VCaP (cell line): ENCODE results near the gene ZNF222.

Experiments
- H3K27ac ChIP-seq: fragments of 450-650 bp; 2 replicates; pipeline ENCODE4 v1.5.1; 2017
- TF ChIP-seq, protein P1 (sequence below): fragments of 450-650 bp; conservative IDR thresholded peaks from 2 replicates; pipeline ENCODE4 v1.5.1; 2017; ENCODE audit warnings: mild to moderate bottlenecking, moderate library complexity

The ZNF222 gene

DNA sequence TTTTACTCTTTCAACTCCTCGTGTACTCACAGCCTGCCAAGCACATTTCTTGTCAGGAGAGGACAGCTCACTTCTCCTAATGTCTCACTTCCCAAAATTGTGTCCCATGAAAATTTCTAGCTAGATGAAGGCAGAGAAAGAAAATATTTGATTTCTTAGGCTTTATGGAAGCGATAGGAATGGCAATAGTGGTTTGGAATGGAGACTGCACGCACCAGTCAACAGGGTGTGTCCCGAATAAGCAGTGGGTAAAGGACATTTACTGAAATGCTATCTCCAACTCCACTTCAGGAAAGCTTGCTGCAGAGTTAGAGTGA, 321 bp upstream of the ZNF222 start:
- TF ChIP-seq, protein P1, sequence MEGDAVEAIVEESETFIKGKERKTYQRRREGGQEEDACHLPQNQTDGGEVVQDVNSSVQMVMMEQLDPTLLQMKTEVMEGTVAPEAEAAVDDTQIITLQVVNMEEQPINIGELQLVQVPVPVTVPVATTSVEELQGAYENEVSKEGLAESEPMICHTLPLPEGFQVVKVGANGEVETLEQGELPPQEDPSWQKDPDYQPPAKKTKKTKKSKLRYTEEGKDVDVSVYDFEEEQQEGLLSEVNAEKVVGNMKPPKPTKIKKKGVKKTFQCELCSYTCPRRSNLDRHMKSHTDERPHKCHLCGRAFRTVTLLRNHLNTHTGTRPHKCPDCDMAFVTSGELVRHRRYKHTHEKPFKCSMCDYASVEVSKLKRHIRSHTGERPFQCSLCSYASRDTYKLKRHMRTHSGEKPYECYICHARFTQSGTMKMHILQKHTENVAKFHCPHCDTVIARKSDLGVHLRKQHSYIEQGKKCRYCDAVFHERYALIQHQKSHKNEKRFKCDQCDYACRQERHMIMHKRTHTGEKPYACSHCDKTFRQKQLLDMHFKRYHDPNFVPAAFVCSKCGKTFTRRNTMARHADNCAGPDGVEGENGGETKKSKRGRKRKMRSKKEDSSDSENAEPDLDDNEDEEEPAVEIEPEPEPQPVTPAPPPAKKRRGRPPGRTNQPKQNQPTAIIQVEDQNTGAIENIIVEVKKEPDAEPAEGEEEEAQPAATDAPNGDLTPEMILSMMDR: no peak
- peak overlapping the region; percentile 58 for H3K27ac ChIP-seq

DNA sequence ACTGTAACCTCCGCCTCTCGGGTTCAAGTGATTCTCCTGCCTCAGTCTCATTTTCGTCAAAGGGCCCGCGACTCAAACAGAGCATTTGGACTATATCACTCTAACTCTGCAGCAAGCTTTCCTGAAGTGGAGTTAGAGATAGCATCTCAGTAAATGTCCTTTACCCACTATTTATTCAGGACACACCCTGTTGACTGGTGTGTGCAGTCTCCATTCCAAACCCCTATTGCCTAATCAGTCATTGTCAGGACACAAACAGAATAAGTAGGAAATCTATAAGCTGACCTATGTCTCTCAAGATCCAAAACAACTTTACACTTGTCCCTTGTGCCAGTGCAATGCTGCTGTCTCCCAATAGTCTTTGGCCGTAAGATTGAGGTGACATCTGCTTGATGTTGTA, 1.4 kb downstream of the ZNF222 start:
- TF ChIP-seq, protein P1: no peak
- H3K27ac ChIP-seq: no peak overlapping the region

DNA sequence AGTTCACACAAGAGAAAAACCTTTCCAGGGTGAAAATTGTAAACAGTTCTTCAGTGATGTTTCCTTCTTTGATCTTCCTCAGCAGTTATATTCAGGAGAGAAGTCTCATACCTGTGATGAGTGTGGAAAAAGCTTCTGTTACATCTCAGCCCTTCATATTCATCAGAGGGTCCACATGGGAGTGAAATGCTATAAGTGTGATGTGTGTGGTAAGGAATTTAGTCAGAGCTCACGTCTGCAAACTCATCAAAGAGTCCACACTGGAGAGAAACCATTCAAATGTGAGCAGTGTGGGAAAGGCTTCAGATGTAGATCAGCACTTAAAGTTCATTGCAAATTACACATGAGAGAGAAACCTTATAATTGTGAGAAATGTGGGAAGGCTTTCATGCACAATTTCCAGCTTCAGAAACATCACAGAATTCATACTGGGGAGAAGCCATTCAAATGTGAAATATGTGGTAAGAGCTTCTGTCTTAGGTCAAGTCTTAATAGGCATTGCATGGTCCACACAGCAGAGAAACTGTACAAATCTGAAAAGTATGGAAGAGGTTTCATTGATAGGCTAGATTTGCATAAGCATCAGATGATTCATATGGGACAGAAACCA, 6.9 kb downstream of the ZNF222 start:
- TF ChIP-seq, protein P1: no peak

DNA sequence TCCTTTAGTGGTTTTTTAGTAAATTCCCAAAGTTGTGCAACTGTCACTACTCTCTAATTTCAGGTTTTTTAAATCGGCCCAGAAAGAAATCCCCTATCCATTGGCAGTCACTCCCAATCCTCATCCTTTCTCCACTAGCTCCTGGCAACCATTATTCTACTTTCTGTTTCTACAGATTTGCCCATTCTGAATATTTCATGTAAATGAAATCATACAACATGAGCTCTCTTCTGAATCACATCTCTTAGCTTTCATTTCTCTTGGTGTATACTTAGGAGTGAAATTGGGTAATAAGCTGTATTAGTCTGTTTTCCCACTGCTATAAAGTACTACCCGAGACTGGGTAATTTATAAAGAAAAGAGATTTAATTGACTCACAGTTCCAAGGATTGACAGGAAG, 17.0 kb downstream of the ZNF222 start:
- TF ChIP-seq, protein P1: no peak
- no peak overlapping the region for H3K27ac ChIP-seq

More for the DNA sequence above, 6.9 kb downstream of the ZNF222 start:
- no peak overlapping the region for H3K27ac ChIP-seq

DNA sequence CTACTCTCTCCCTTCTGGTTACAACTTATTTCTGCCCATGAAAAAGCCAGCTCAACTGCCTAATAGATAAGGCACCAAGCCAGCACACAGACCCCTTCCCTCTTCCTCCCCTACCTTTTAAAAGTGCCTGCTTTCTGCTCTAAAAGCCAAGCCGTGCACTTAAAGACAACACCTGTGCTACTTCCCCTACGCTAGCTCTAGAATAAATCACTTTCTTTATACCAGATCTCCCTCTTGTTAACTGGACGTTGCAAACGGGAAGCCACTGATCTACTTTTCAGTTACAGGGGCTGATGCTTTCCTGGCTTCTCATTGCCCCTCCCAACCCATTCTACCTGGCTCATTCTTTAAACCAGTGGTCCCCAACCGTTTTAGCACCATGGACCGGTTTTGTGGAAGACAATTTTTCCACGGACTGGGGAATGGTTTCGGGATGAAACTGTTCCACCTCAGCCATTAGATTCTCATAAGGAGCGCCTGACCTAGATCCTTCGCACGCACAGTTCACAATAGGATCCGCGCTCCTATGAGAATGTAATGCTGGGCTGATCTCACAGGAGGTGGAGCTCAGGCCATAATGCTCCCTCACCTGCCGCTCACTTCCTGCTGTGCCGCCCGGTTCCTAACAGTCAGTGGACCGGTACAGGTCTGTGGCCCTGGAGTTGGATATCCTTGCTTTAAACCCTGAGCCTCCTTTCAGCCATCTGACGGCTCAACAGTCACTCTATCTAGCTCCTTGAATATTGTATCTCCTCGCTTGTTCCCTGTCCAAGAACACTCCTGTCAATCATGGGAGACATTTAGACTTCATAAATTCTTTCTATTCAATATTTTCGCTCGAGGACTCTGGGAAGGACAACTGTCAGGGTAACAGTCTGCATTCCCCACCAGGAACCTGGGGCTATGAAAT, 25.8 kb downstream of the ZNF222 start:
- TF ChIP-seq, protein P1: no peak
- H3K27ac ChIP-seq: peak overlapping the region; percentile 80

DNA sequence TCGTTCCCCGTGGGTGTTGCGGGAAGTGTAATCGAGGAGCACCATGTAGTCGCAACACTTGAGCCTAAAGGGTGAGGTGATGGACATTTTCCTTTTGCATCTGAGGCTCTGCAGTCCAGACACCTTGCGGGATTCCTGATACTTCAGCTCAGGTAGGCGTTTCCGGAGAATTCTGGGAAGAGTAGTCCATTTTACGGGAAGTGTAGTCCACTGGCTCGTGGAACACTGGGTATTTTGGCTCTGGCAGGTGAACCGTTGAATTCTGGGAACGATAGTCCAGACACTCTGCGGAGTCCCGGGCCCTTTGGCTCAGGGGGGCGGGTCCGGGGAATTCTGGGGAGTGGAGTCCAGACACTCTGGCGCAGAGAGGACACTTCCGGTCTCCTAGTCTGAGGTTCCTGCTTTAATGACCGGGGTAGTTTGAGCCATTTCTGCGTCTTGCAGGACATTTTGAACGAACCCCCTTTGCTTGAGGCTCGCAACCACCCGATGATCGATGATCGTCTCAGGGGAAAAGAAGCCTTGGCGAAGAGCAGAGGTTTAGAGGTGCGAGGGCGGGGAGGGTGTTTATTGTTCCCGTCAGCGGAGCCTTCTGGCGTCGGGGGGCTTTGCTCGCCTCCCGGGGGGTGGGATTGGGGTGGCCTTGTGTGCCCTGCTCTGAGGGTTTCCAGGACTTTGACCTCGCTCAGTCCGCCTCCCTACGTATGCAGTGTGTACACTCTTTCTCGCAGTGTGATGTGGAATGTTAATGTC, 26.6 kb downstream of the ZNF222 start, which contains the start of gene ZNF223:
ZNF223 (plus strand) TSS at position 387 of the 753 bp plus-strand sequence. CDS start 3,141 bp downstream, outside the sequence.
- peak within 1 kb of the TSS; percentile 80 for H3K27ac ChIP-seq
- TF ChIP-seq, protein P1: no peak

DNA sequence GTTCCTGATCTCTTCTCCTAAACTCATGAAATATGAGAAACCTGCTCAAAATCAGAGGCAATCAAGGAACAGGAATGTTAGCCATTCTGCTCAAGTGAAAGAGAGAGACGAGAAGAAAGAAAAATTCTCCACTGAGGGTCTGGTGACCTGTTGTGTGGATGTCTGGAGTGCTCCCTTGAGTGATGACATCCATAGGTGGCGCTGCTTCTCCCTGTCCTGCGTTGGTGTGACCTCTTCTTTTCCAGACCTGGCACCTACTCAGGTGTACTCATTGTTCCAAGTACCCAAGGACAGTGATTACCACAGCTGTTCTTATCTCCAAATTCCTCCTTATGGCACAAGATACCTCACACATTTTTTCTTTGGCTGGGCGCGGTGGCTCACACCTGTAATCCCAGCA, 30.7 kb downstream of the ZNF222 start:
- TF ChIP-seq, protein P1: peak; percentile 36
- H3K27ac ChIP-seq: no peak overlapping the region
